Loucy (cell line): Measurements from ENCODE around the gene ERCC1.

ENCODE experiments used
- CTCF ChIP-seq: fragments of 200-600 bp; sonication (generic); conservative IDR thresholded peaks from 2 replicates; pipeline ENCODE4 v1.5.1; 2014; ENCODE audit warnings: mild to moderate bottlenecking, antibody characterized with exemption, low read length
- EZH2phosphoT487 ChIP-seq: fragments of 200-600 bp; IDR thresholded peaks from 2 replicates; pipeline ENCODE4 v1.6.1; 2018; ENCODE audit warnings: antibody characterized with exemption, mild to moderate bottlenecking, moderate library complexity, borderline replicate concordance

- no peak for TF ChIP-seq CTCF
- no peak for TF ChIP-seq EZH2phosphoT487
These were observed 15.6 kb downstream of the ERCC1 start for GRCh38 chr19:45408121-45408520.
